Smooth muscle cell (in vitro differentiated cells): ENCODE measurements around the gene PPP1CA. TPM values are rescaled to one million over a fixed set of nuclear protein-coding genes. Genes with fewer than 3 reads are reported as not detected.
"Not testable (repeated sequence)": the region's sequence is repeated elsewhere in the genome, so short reads cannot be mapped to it uniquely, and the experiment has no call there.

Experiments
- DNase-seq: peaks from one replicate; lab custom pipeline; 2025; ENCODE audit not compliant: unreplicated experiment; lab: John Stamatoyannopoulos, UW
- H2AFZ ChIP-seq: fragments of 200-600 bp; sonication (generic); 2 replicates; pipeline ENCODE4 v1.6.0; 2016; ENCODE audit warnings: antibody characterized with exemption, low read depth, mild to moderate bottlenecking
- H3F3A ChIP-seq: fragments of 200-600 bp; sonication (generic); 2 replicates; pipeline ENCODE4 v1.6.0; 2017; ENCODE audit warnings: antibody characterized with exemption, low read depth
- H3K27ac ChIP-seq: fragments of 200-600 bp; sonication (generic); 2 replicates; pipeline ENCODE4 v1.5.1; 2016; ENCODE audit warnings: low read depth, mild to moderate bottlenecking
- H3K27me3 ChIP-seq: fragments of 200-600 bp; sonication (generic); 2 replicates; pipeline ENCODE4 v1.6.1; 2016; ENCODE audit warnings: low read depth, mild to moderate bottlenecking
- H3K36me3 ChIP-seq: fragments of 200-600 bp; sonication (generic); 2 replicates; pipeline ENCODE4 v1.5.1; 2016; ENCODE audit warnings: low read depth
- H3K4me1 ChIP-seq: fragments of 200-600 bp; sonication (generic); 2 replicates; pipeline ENCODE4 v1.5.1; 2016; ENCODE audit warnings: low read depth
- H3K4me2 ChIP-seq: fragments of 200-600 bp; sonication (generic); 2 replicates; pipeline ENCODE4 v1.6.0; 2016; ENCODE audit warnings: mild to moderate bottlenecking
- H3K4me3 ChIP-seq: fragments of 200-600 bp; sonication (generic); 2 replicates; pipeline ENCODE4 v1.5.1; 2016; ENCODE audit warnings: mild to moderate bottlenecking
- H3K79me2 ChIP-seq: fragments of 200-600 bp; sonication (generic); 2 replicates; pipeline ENCODE4 v1.6.0; 2016; ENCODE audit warnings: low read depth, mild to moderate bottlenecking
- H3K9ac ChIP-seq: fragments of 200-600 bp; sonication (generic); 2 replicates; pipeline ENCODE4 v1.6.0; 2016; ENCODE audit warnings: low read depth
- H3K9me3 ChIP-seq: fragments of 200-600 bp; sonication (generic); replicated peaks from 2 replicates; pipeline ENCODE4 v1.5.1; 2016; ENCODE audit warnings: low read depth
- H4K20me1 ChIP-seq: fragments of 200-600 bp; sonication (generic); 2 replicates; pipeline ENCODE4 v1.6.0; 2016; ENCODE audit warnings: low read depth
- WGBS: methylation state at CpG from one replicate; pipeline ENCODE4 v1.1.7; 2016; ENCODE audit warnings: low lambda C conversion rate; 5-methylcytosine and 5-hydroxymethylcytosine counted together
- polyA plus RNA-seq: library from polyadenylated mRNA; unstranded; fragments of >200 nt; fragmentation: Nextera tagmentation; extraction: Ambion mirVana; gene quantifications from 2 replicates; pipeline ENCODE4 v1.2.1, GENCODE V29; 2016
- total RNA-seq: library from RNA; depleted of rRNA; stranded (reverse); fragments of >200 nt; gene quantifications from 2 replicates; pipeline ENCODE4 v1.2.3, GENCODE V29; 2014
- TF ChIP-seq, protein P1 (sequence below): fragments of 200-600 bp; sonication (generic); IDR thresholded peaks from 2 replicates; pipeline ENCODE4 v1.5.1; 2017; ENCODE audit warnings: borderline replicate concordance, mild to moderate bottlenecking, antibody characterized with exemption; ENCODE audit not compliant: insufficient read depth, poor library complexity, severe bottlenecking

PPP1CA gene
- total and polyA plus RNA-seq, 2 experiments from 2014 or later, result 123 to 210 TPM

DNA sequence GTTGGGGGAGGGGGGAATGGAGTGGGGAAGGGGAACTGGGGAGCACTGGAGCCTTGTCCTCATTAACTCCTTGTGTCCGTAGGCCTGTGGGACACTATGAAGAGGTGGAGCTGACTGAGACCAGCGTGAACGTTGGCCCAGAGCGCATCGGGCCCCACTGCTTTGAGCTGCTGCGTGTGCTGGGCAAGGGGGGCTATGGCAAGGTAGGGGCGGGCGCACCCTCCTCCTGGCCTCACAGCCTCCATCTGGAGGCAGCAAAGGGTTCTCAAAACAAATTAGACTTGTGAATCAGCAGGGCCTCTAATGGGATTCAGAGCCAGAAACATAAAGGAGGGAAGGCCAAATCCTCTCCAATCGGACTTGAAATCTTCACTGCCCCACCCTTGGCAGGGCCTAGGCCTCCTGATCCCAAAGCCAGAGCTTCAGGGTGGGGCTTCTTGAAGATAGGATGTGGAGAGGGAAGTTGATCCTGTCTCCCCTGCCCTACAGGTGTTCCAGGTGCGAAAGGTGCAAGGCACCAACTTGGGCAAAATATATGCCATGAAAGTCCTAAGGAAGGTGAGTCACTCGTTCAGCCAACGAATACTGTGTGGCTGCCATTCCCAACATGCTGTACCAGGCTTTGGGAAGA lies 27.5 kb upstream of the PPP1CA start:
- no peaks in the 10 kb centered on the region for H3F3A ChIP-seq
- TF ChIP-seq, protein P1, sequence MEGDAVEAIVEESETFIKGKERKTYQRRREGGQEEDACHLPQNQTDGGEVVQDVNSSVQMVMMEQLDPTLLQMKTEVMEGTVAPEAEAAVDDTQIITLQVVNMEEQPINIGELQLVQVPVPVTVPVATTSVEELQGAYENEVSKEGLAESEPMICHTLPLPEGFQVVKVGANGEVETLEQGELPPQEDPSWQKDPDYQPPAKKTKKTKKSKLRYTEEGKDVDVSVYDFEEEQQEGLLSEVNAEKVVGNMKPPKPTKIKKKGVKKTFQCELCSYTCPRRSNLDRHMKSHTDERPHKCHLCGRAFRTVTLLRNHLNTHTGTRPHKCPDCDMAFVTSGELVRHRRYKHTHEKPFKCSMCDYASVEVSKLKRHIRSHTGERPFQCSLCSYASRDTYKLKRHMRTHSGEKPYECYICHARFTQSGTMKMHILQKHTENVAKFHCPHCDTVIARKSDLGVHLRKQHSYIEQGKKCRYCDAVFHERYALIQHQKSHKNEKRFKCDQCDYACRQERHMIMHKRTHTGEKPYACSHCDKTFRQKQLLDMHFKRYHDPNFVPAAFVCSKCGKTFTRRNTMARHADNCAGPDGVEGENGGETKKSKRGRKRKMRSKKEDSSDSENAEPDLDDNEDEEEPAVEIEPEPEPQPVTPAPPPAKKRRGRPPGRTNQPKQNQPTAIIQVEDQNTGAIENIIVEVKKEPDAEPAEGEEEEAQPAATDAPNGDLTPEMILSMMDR, result no peak
- DNase-seq, result no peak
- H3K9ac ChIP-seq, result peak overlapping the region; percentile 94
- H3K79me2 ChIP-seq, result peaks cover 24% of the 10 kb centered on the region
- no peaks in the 10 kb centered on the region for H3K27me3 ChIP-seq
- peak overlapping the region; percentile 74 for H3K27ac ChIP-seq
- H3K4me1 ChIP-seq, result no peaks in the 10 kb centered on the region
- no peaks in the 10 kb centered on the region for H3K9me3 ChIP-seq
- H3K4me3 ChIP-seq, result peak overlapping the region; percentile 80
- H3K4me2 ChIP-seq, result peak overlapping the region; percentile 99
- no peaks in the 10 kb centered on the region for H4K20me1 ChIP-seq
- H3K36me3 ChIP-seq, result no peaks in the 10 kb centered on the region
- H2AFZ ChIP-seq, result no peak overlapping the region
- WGBS, result 59% methylated on average over 12 of the region's 12 CpGs

DNA sequence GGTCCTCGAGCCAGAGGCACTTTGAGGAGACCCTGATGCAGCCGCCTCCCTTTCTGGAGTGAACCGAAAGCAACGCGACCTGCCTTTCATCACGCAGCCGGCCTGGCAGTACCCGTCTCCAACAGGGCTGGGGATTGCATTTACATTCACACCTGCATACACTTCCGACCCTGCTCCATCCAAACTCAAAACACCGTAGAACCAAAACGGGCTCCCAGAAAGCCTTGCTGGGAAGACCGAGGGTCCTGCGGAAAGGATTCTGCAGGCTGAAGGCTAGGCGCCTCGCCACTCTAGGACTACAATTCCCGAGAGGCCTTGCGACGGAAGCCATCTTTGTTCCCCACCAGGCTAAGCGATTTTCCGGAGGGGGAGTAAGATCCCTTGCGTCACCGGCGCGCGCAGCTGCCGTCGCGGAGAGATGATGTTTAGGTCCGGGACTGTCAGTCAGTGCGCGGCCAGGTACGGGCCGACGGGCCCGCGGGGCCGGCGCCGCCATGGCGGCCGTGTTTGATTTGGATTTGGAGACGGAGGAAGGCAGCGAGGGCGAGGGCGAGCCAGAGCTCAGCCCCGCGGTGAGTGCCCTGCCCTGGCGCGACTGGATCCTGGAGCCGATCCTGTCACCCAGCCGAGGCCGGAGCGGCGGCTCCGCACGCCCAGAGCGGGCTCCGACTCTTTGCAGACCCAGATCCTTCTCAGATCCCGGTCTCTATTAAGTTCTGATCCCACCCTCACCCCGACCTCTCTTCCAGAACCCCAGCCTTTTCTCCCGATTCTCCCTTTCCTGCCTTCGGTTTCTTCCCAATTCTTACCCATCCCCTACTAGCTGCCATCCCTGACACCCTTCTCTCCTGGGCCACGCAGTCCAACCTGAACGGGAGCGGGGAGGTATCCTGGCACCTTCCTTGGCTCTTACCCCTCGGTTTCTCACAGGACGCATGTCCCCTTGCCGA lies 26.7 kb upstream of the PPP1CA start, which contains the start of gene RPS6KB2:
TSS of gene RPS6KB2 (plus strand) at position 443 of the 950 bp plus-strand sequence. CDS start at position 495, 52 bp downstream.
- no peaks in the 10 kb centered on the region for H3F3A ChIP-seq
- H3K27ac ChIP-seq, result peak within 1 kb of the TSS; percentile 74
- no peaks in the 10 kb centered on the region for H3K27me3 ChIP-seq
- H4K20me1 ChIP-seq, result no peaks in the 10 kb centered on the region
- peak within 1 kb of the TSS; percentile 94 for H2AFZ ChIP-seq
- TF ChIP-seq, protein P1, result no peak
- peaks cover 24% of the 10 kb centered on the region for H3K79me2 ChIP-seq
- 3% methylated on average over 65 of the region's 68 CpGs for WGBS
- H3K4me1 ChIP-seq, result no peaks in the 10 kb centered on the region
- no peaks in the 10 kb centered on the region for H3K9me3 ChIP-seq
- peak; percentile 85 for DNase-seq
- peak within 1 kb of the TSS; percentile 94 for H3K9ac ChIP-seq
- peak within 1 kb of the TSS; percentile 99 for H3K4me2 ChIP-seq
- peak within 1 kb of the TSS; percentile 80 for H3K4me3 ChIP-seq
- no peaks in the 10 kb centered on the region for H3K36me3 ChIP-seq

DNA sequence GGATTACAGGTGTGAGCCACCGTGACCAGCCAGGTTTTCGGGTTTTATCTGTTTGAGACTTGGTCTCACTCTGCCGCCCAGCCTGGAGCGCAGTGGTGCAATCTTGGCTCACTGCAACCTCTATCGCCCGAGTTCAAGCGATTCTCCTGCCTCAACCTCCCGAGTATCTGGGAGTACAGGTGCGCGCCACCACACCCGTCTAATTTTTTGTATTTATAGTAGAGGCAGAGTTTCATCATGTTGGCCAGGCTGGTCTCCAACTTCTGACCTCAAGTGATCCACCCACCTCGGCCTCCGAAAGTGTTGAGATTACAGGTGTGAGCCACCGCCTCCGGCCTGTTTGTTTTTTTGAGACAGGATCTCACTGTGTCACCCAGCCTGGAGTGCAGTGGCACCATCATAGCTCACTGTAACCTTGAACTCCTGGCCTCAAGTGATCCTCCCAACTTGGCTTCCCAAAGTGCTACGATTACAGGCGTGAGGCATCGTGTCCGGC lies 25.8 kb upstream of the PPP1CA start:
- not testable (repeated sequence) for DNase-seq, H3K9ac ChIP-seq, H3K4me1 ChIP-seq, H3K27me3 ChIP-seq, H3K9me3 ChIP-seq, H3K27ac ChIP-seq, H3F3A ChIP-seq, H3K36me3 ChIP-seq, H4K20me1 ChIP-seq
- H2AFZ ChIP-seq, result peak overlapping the region; percentile 94
- 96% methylated on average over 19 of the region's 19 CpGs for WGBS
- peak overlapping the region; percentile 86 for H3K4me2 ChIP-seq
- H3K4me3 ChIP-seq, result peak overlapping the region; percentile 80
- peaks cover 24% of the 10 kb centered on the region for H3K79me2 ChIP-seq
